HCT116 (cell line): ENCODE results near the gene CD58. TPM values are rescaled to one million over a fixed set of nuclear protein-coding genes. Genes with fewer than 3 reads are reported as not detected.

Experiments used
- ATAC-seq: fragments of 200-7000 bp; cut with Tn5 transposase; 2 replicates; pipeline ENCODE4 v1.9.1; 2020; ENCODE audit warnings: mild to moderate bottlenecking, moderate library complexity
- BruUV-seq: library from RNA; stranded (reverse); fragments of 400-500 nt; replicated peaks from 2 replicates; lab custom pipeline; 2021; lab: Mats Ljungman, UMichigan
- CTCF ChIA-PET: fragments of 300-600 bp; sonication (Branson Sonifier 250); formaldehyde crosslinking; loops from one replicate; lab custom pipeline; 2021; ENCODE audit warnings: antibody characterized with exemption; lab: Charles Lee
- POLR2A ChIA-PET: fragments of 300-600, 350-600 bp; sonication (Branson Sonifier 250); formaldehyde crosslinking; loops from one replicate; lab custom pipeline; 2021; ENCODE audit warnings: antibody characterized with exemption; lab: Charles Lee
- RAD21 ChIA-PET, 2 experiments: fragments of 300-600 bp; sonication (Branson Sonifier 250); formaldehyde crosslinking; loops; one replicate each; lab custom pipeline; 2023; ENCODE audit warnings: low total read pairs in 2 of 2; ENCODE audit not compliant: uncharacterized antibody in 2 of 2, unreplicated experiment in 2 of 2, low non-redundant PET in 1 of 2; lab: Charles Lee
- DNase-seq: peaks from one replicate; pipeline ENCODE4 v3.0.0-alpha.2; 2010; ENCODE audit warnings: low read depth, low spot score
- H2AFZ ChIP-seq: fragments of 200-600 bp; shearing (Covaris generic), sonication (generic); 2 replicates; pipeline ENCODE4 v1.6.1; 2017; ENCODE audit warnings: low read depth, mixed run types, mixed read lengths, antibody characterized with exemption, low read length; ENCODE audit not compliant: poor library complexity, severe bottlenecking
- H3K27ac ChIP-seq: 2 replicates; pipeline ENCODE4 v1.5.1; 2012; ENCODE audit warnings: low read depth, low read length
- H3K27me3 ChIP-seq: fragments of 200-600 bp; sonication (generic); 2 replicates; pipeline ENCODE4 v1.6.1; 2016; ENCODE audit warnings: mixed run types, low read length, mixed read lengths; ENCODE audit not compliant: insufficient read depth
- H3K36me3 ChIP-seq, 2 experiments: fragments of 200-500 bp in 1 of 2; fragments of 200-600 bp in 1 of 2; sonication (Bioruptor generic) in 1 of 2; sonication (generic) in 1 of 2; 2 replicates each; pipeline versions ENCODE4 v1.5.1 to v1.6.1; 2014 to 2016; ENCODE audit warnings: low read length in 2 of 2, inconsistent platforms in 1 of 2, mixed read lengths in 1 of 2, mixed run types in 1 of 2; ENCODE audit not compliant: insufficient read depth in 2 of 2, control insufficient read depth in 1 of 2
- H3K4me1 ChIP-seq, 2 experiments: fragments of 200-600 bp in 1 of 2; sonication (generic) in 1 of 2; 2 replicates each; pipeline versions ENCODE4 v1.5.1 to v1.6.1; 2012 to 2017; ENCODE audit warnings: low read length in 2 of 2, inconsistent platforms in 1 of 2, mild to moderate bottlenecking in 1 of 2, mixed read lengths in 1 of 2, mixed run types in 1 of 2, moderate library complexity in 1 of 2; ENCODE audit not compliant: insufficient read depth in 2 of 2, control insufficient read depth in 1 of 2
- H3K4me2 ChIP-seq: fragments of 200-600 bp; sonication (generic); 2 replicates; pipeline ENCODE4 v1.6.1; 2017; ENCODE audit warnings: mixed run types, low read length, mixed read lengths
- H3K4me3 ChIP-seq, 2 experiments: fragments of 200-600 bp in 1 of 2; sonication (generic) in 1 of 2; replicated peaks in 1 of 2; 2 replicates each; pipeline ENCODE4 v1.5.1; 2011 to 2016; ENCODE audit warnings: low read length in 2 of 2, control low read depth in 1 of 2, low read depth in 1 of 2, mild to moderate bottlenecking in 1 of 2, mixed read lengths in 1 of 2, mixed run types in 1 of 2
- H3K79me2 ChIP-seq: fragments of 200-600 bp; sonication (generic); 2 replicates; pipeline ENCODE4 v1.6.1; 2017; ENCODE audit warnings: mild to moderate bottlenecking, mixed run types, low read length, moderate library complexity, mixed read lengths; ENCODE audit not compliant: insufficient read depth
- H3K9ac ChIP-seq: fragments of 200-600 bp; sonication (generic); 2 replicates; pipeline ENCODE4 v1.6.1; 2016; ENCODE audit warnings: low read length, mixed read lengths
- H3K9me2 ChIP-seq: fragments of 200-600 bp; sonication (generic), shearing (Covaris generic); 2 replicates; pipeline ENCODE4 v1.6.1; 2017; ENCODE audit warnings: mixed run types, mild to moderate bottlenecking, moderate library complexity; ENCODE audit not compliant: insufficient read depth
- H3K9me3 ChIP-seq, 2 experiments: fragments of 200-500 bp in 1 of 2; fragments of 200-600 bp in 1 of 2; sonication (Bioruptor generic) in 1 of 2; sonication (generic) in 1 of 2; 2 replicates each; pipeline ENCODE4 v1.6.1; 2014 to 2017; ENCODE audit warnings: low read length in 2 of 2, mixed read lengths in 2 of 2, inconsistent platforms in 1 of 2, low read depth in 1 of 2, mild to moderate bottlenecking in 1 of 2, mixed run types in 1 of 2, moderate library complexity in 1 of 2; ENCODE audit not compliant: control insufficient read depth in 1 of 2, insufficient read depth in 1 of 2
- H4K20me1 ChIP-seq: fragments of 200-600 bp; sonication (generic), shearing (Covaris generic); 2 replicates; pipeline ENCODE4 v1.6.1; 2017; ENCODE audit warnings: mixed run types, mild to moderate bottlenecking, moderate library complexity; ENCODE audit not compliant: insufficient read depth
- CBX3 ChIP-seq: IDR thresholded peaks from 2 replicates; pipeline ENCODE4 v1.6.1; 2012; ENCODE audit warnings: low read depth
- CEBPB ChIP-seq: IDR thresholded peaks from 2 replicates; pipeline ENCODE4 v1.6.1; 2012; ENCODE audit warnings: low read depth
- EGR1 ChIP-seq: IDR thresholded peaks from 2 replicates; pipeline ENCODE4 v1.6.1; 2012; ENCODE audit warnings: low read depth
- ELF1 ChIP-seq: IDR thresholded peaks from 2 replicates; pipeline ENCODE4 v1.6.1; 2012; ENCODE audit warnings: low read depth, borderline replicate concordance
- FOSL1 ChIP-seq: IDR thresholded peaks from 2 replicates; pipeline ENCODE4 v1.6.1; 2012; ENCODE audit warnings: low read depth
- JUND ChIP-seq: IDR thresholded peaks from 2 replicates; pipeline ENCODE4 v1.6.1; 2012
- RAD21 ChIP-seq: IDR thresholded peaks from 2 replicates; pipeline ENCODE4 v1.6.1; 2012; ENCODE audit warnings: low read depth, mild to moderate bottlenecking
- REST ChIP-seq: IDR thresholded peaks from 2 replicates; pipeline ENCODE4 v1.6.1; 2012; ENCODE audit warnings: low read depth
- SIN3A ChIP-seq: IDR thresholded peaks from 2 replicates; pipeline ENCODE4 v1.6.1; 2012; ENCODE audit warnings: low read depth
- ZBTB33 ChIP-seq: IDR thresholded peaks from 2 replicates; pipeline ENCODE4 v1.6.1; 2011; ENCODE audit warnings: mild to moderate bottlenecking, low read length, moderate library complexity; ENCODE audit not compliant: insufficient replicate concordance; ENCODE audit errors: extremely low read depth
- intact Hi-C: fragments of 100-400 bp; cut with micrococcal nuclease; formaldehyde crosslinking; loops from 2 replicates; pipeline ENCODE4 v1.10.0; 2022
- total RNA-seq: library from RNA; stranded (reverse); gene quantifications from one replicate; pipeline ENCODE4 v1.2.1, GENCODE V29; 2021; ENCODE audit not compliant: unreplicated experiment

Gene CD58
- total RNA-seq, 1 experiment from 2014 or later, result 18.0 TPM

GRCh38 chr1:116488071-116488470, 82.8 kb downstream of the CD58 start:
- H3K9ac ChIP-seq, result no peak overlapping the region
- no peaks in the 10 kb centered on the region for H3K36me3 ChIP-seq
- no TSS peak for BruUV-seq
- no peak for ATAC-seq
- DNase-seq, result no peak
- RAD21 ChIA-PET, result interaction anchor here in 1 of 2 experiments (0.5 kb wide), 1 partner anchor 342 kb away, joined by 3 read pairs; no protein-coding TSS in a partner anchor
- H3K79me2 ChIP-seq, result no peaks in the 10 kb centered on the region
- no peaks in the 10 kb centered on the region for H3K9me2 ChIP-seq
- no peak overlapping the region for H3K4me3 ChIP-seq
- intact Hi-C loops, result loop anchor here (5.0 kb wide), 1 partner anchor 111 kb away; no protein-coding TSS in a partner anchor
- CTCF ChIA-PET, result interaction anchor here (1.5 to 7.9 kb wide), 2 partner anchors 11 to 348 kb away, joined by 5 to 288 read pairs; no protein-coding TSS in a partner anchor
- no peak overlapping the region for H2AFZ ChIP-seq
- no peaks in the 10 kb centered on the region for H4K20me1 ChIP-seq
- POLR2A ChIA-PET, result interaction anchor here (1.2 to 1.5 kb wide), 2 partner anchors 112 to 349 kb away, joined by 3 to 7 read pairs; no protein-coding TSS in a partner anchor
- TF ChIP-seq CBX3 (no peak), FOSL1 (no peak), ZBTB33 (no peak), RAD21 (no peak), SIN3A (no peak), EGR1 (no peak)
- H3K4me2 ChIP-seq, result no peak overlapping the region; the same call in 1 of the 2 replicates
- peak overlapping the region; percentile 75; the same call in 1 of the 2 replicates for H3K27ac ChIP-seq
- peaks cover 40 to 65% of the 10 kb centered on the region in 2 experiments for H3K4me1 ChIP-seq
- H3K27me3 ChIP-seq, result no peaks in the 10 kb centered on the region
- H3K9me3 ChIP-seq, result no peaks in the 10 kb centered on the region

GRCh38 chr1:116487583-116487982, 83.2 kb downstream of the CD58 start:
- H3K27me3 ChIP-seq, result no peaks in the 10 kb centered on the region
- H3K4me3 ChIP-seq, result no peak overlapping the region
- TF ChIP-seq REST (no peak), JUND (no peak), CEBPB (no peak), ELF1 (no peak)
- POLR2A ChIA-PET, result interaction anchor here (0.5 to 1.5 kb wide), 3 partner anchors 111 to 408 kb away, joined by 3 to 7 read pairs (median 3); no protein-coding TSS in a partner anchor
- no TSS peak for BruUV-seq
- no peak overlapping the region for H2AFZ ChIP-seq
- H3K79me2 ChIP-seq, result no peaks in the 10 kb centered on the region
- no peaks in the 10 kb centered on the region for H3K36me3 ChIP-seq
- RAD21 ChIA-PET, result interaction anchor here (0.5 to 4.3 kb wide), 3 partner anchors 341 to 349 kb away, joined by 3 to 47 read pairs (median 5); no protein-coding TSS in a partner anchor
- H3K4me1 ChIP-seq, result peaks cover 40 to 65% of the 10 kb centered on the region in 2 experiments
- no peak overlapping the region for H3K9ac ChIP-seq
- no peaks in the 10 kb centered on the region for H4K20me1 ChIP-seq
- H3K9me3 ChIP-seq, result no peaks in the 10 kb centered on the region
- intact Hi-C loops, result loop anchor here (5.0 kb wide), 1 partner anchor 110 kb away; no protein-coding TSS in a partner anchor
- H3K9me2 ChIP-seq, result no peaks in the 10 kb centered on the region
- no peak overlapping the region for H3K4me2 ChIP-seq
- no peak overlapping the region for H3K27ac ChIP-seq
- DNase-seq (no peak), ATAC-seq (no peak)
- CTCF ChIA-PET, result interaction anchor here (1.5 to 7.9 kb wide), 3 partner anchors 9 to 347 kb away, joined by 5 to 288 read pairs (median 84); no protein-coding TSS in a partner anchor
